Measurements from ENCODE around the gene RPL10. TPM values are rescaled to one million over a fixed set of nuclear protein-coding genes. Genes with fewer than 3 reads are reported as not detected.

RPL10 gene
- total RNA-seq, 1 donor from 2014 or later = 2,853 TPM

DNA sequence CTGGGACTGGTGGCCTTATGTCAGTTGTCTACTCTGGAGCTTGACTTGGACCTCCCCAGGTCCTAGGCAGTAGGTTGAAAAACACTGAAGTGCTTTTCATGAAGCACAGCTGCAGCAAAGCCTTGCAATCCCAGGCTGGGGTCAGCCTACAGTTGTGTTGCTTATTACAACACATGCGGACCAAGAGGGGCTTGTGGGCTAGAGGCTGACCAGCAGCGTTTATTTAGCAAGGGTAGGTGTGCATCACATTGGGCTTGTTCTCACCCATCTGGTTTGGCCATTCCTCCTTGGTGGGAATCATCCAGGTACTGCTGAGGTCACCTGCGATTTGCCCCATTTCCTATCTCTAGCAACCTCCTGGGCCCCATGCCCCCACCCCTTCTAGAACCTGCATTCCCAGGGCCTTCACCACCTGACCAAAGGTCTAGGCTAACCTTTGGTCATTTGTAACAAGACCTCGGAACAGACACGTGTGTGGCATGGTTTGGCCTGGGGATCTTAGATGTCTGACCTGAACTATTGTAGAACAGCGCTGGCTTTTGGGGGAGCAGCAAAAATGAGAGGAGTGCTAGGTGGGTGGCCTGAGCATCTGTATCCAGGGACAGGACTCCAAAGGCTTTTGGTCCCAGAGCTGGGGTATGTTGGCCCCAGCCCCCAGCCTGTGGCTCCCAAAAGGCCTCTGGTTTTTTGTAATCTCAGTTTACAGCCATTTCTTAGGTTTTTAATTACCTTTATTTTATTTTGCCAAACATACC, 3.0 kb downstream of the RPL10 start:
- H3K27ac Mint-ChIP-seq (ENCODE audit: unreplicated experiment) = peak overlapping the region; percentile 62
- DNase-seq (ENCODE audit: low read depth, low spot score) = no peak

DNA sequence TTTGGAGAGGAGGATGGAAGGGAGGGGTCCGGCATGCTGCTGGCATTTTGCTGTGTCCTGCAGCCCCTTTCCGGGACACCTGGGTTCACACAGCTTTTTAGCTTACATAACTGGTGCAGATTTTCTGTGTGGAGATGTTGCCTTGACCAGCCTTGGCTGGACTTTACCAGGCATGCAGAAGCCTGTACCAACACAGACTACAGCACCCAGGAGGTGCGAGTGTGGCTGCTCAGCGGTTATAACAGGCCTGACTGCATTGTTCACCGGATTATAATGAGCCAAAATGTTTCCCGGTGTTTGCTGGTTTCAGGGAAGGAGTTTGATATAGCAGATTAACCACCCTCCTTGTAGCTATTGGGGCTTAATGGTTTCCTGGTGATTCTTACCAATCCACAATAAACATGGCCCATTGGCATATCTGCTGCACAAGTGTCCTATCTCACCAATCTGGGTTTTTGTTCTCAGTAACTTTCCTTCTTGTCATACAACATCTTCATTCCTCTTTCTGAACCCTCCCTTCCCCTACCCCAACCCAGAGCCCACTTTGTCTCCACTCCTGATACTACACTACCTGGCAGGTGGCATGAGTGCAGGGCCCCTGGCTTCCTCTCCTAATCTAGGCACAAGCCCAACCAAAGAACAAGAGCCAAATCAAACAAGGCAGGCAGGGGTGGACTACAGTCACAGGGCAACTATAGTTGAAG, 3.9 kb downstream of the RPL10 start:
- Mint-ChIP-seq H3K4me1 (peaks cover 19% of the 10 kb centered on the region), H3K27ac (ENCODE audit: unreplicated experiment) (no peak overlapping the region), H3K36me3 (ENCODE audit: low read depth) (peaks cover 23% of the 10 kb centered on the region), H3K9me3 (peaks cover 6% of the 10 kb centered on the region), H3K4me3 (peak overlapping the region; percentile 96), H3K27me3 (ENCODE audit: low read depth) (peaks cover 23% of the 10 kb centered on the region)
- TF ChIP-seq, protein P1, sequence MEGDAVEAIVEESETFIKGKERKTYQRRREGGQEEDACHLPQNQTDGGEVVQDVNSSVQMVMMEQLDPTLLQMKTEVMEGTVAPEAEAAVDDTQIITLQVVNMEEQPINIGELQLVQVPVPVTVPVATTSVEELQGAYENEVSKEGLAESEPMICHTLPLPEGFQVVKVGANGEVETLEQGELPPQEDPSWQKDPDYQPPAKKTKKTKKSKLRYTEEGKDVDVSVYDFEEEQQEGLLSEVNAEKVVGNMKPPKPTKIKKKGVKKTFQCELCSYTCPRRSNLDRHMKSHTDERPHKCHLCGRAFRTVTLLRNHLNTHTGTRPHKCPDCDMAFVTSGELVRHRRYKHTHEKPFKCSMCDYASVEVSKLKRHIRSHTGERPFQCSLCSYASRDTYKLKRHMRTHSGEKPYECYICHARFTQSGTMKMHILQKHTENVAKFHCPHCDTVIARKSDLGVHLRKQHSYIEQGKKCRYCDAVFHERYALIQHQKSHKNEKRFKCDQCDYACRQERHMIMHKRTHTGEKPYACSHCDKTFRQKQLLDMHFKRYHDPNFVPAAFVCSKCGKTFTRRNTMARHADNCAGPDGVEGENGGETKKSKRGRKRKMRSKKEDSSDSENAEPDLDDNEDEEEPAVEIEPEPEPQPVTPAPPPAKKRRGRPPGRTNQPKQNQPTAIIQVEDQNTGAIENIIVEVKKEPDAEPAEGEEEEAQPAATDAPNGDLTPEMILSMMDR (conservative IDR thresholded peaks at IDR 0.05) = no peak
- no peak for DNase-seq (ENCODE audit: low read depth, low spot score)

More for the DNA sequence above, 3.0 kb downstream of the RPL10 start:
- Mint-ChIP-seq H3K4me1 (peaks cover 19% of the 10 kb centered on the region), H3K36me3 (ENCODE audit: low read depth) (peaks cover 23% of the 10 kb centered on the region), H3K9me3 (peaks cover 6% of the 10 kb centered on the region), H3K4me3 (peak overlapping the region; percentile 96), H3K27me3 (ENCODE audit: low read depth) (peaks cover 23% of the 10 kb centered on the region)
- TF ChIP-seq, protein P1 (conservative IDR thresholded peaks at IDR 0.05) = no peak

DNA sequence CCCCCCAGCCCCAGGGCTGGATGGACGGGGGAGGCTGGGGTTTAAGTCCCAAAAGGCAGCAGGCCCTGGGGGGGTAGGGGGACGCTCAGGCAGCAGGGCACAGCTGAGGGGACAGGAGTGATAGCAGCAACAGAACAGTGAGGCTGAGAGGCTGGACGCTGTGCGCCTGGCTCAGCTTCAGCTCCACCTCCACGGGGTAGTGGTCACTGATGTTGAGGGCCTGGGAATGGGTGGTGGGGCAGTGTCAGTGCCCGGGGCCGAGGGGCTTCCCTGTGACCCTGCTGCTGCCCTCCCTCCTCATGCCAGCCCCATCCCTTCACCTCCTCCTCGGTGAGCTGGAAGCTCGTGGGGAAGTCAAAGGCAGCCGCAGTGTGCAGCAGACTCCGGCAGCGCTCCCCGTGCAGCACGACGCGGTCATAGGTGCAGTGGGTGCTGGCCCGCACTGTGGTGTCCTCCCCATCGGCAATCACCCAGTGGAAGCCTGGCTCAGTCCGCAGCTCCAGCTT, 4.5 kb downstream of the RPL10 start:
- Mint-ChIP-seq H3K36me3 (ENCODE audit: low read depth) (peaks cover 23% of the 10 kb centered on the region), H3K27ac (ENCODE audit: unreplicated experiment) (no peak overlapping the region), H3K9me3 (peaks cover 6% of the 10 kb centered on the region)

DNA sequence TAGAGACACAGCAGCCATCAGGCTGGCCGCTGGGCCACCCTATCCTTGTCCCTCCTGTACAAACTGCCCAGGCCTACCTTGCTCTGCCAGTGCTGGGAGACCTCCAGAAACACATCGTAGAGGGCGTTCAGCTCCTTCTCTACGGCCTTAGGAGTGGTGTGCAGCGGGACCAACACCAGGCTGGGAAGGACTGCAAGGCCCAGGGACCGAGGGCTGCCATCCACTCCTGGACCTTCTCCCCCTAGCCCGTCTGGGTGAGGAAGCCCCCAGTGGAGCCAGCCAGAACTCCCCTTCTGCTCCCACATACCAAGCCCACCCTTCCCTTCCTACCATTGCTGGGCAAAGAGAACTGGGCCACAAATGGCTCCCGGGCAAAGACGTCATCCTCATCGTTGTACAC, 5.0 kb downstream of the RPL10 start:
- TF ChIP-seq, protein P1 (conservative IDR thresholded peaks at IDR 0.05) = no peak
- H3K4me3 Mint-ChIP-seq = peak overlapping the region; percentile 70
- no peak overlapping the region for H3K27ac Mint-ChIP-seq (ENCODE audit: unreplicated experiment)
- no peak for DNase-seq (ENCODE audit: low read depth, low spot score)
- H3K27me3 Mint-ChIP-seq (ENCODE audit: low read depth) = peaks cover 20% of the 10 kb centered on the region
- peaks cover 3% of the 10 kb centered on the region for H3K9me3 Mint-ChIP-seq
- peaks cover 20% of the 10 kb centered on the region for H3K36me3 Mint-ChIP-seq (ENCODE audit: low read depth)
- H3K4me1 Mint-ChIP-seq = peaks cover 15% of the 10 kb centered on the region

More for the DNA sequence above, 4.5 kb downstream of the RPL10 start:
- TF ChIP-seq, protein P1 (conservative IDR thresholded peaks at IDR 0.05) = no peak
- H3K27me3 Mint-ChIP-seq (ENCODE audit: low read depth) = peaks cover 23% of the 10 kb centered on the region
- no peak for DNase-seq (ENCODE audit: low read depth, low spot score)
- H3K4me1 Mint-ChIP-seq = peaks cover 19% of the 10 kb centered on the region
- H3K4me3 Mint-ChIP-seq = peak overlapping the region; percentile 96

DNA sequence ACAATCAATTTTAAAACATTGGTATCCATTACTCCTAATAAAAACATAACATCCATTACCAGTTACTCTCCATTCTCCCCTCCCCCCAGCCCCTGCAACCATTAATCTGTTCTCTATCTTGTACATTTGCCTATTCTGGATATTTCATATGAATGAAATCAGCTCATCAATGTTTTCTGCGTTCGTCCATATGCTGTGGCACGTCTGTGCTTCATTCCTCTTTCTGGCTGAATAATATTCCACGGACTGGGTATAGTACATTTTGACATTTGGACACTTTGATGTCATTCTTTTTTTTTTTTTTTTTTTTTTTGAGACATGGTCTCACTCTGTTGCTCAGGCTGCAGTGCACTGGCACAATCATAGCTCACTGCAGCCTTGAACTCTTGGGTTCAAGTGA, 5.7 kb downstream of the RPL10 start:
- TF ChIP-seq, protein P1 (conservative IDR thresholded peaks at IDR 0.05) = no peak
- DNase-seq (ENCODE audit: low read depth, low spot score) = no peak
- peak overlapping the region; percentile 70 for H3K4me3 Mint-ChIP-seq
- peaks cover 2% of the 10 kb centered on the region for H3K9me3 Mint-ChIP-seq
- peaks cover 15% of the 10 kb centered on the region for H3K27me3 Mint-ChIP-seq (ENCODE audit: low read depth)
- no peak overlapping the region for H3K27ac Mint-ChIP-seq (ENCODE audit: unreplicated experiment)
- H3K36me3 Mint-ChIP-seq (ENCODE audit: low read depth) = peaks cover 16% of the 10 kb centered on the region
- H3K4me1 Mint-ChIP-seq = peaks cover 16% of the 10 kb centered on the region

Data from neural crest cell (in vitro differentiated cells).